GM19043 (cell line): ENCODE measurements around the gene SCN8A.

Source experiments
- ATAC-seq: cut with Tn5 transposase; IDR thresholded peaks from one replicate; pipeline ENCODE4 v1.9.1; 2021; ENCODE audit warnings: low read depth; ENCODE audit not compliant: unreplicated experiment

SCN8A gene

GRCh38 chr12:51663390-51663789, 72.4 kb downstream of the SCN8A start:
- ATAC-seq = no peak

- no peak for ATAC-seq
Measured at GRCh38 chr12:51666696-51667095, 75.7 kb downstream of the SCN8A start.

GRCh38 chr12:51667269-51667668, 76.2 kb downstream of the SCN8A start:
- ATAC-seq = no peak

GRCh38 chr12:51669271-51669670, 78.2 kb downstream of the SCN8A start:
- ATAC-seq = no peak

GRCh38 chr12:51669996-51670395, 79.0 kb downstream of the SCN8A start:
- no peak for ATAC-seq

- no peak for ATAC-seq
Measured at GRCh38 chr12:51672334-51672733, 81.3 kb downstream of the SCN8A start.

GRCh38 chr12:51675071-51675803, 84.2 kb downstream of the SCN8A start:
- no peak for ATAC-seq

- no peak for ATAC-seq
Measured at GRCh38 chr12:51676875-51677274, 85.8 kb downstream of the SCN8A start.

- ATAC-seq = no peak
Measured at GRCh38 chr12:51677284-51677968, 86.4 kb downstream of the SCN8A start.

GRCh38 chr12:51678086-51678724, 87.2 kb downstream of the SCN8A start:
- ATAC-seq = no peak

- ATAC-seq = no peak
Measured at GRCh38 chr12:51682981-51683380, 91.9 kb downstream of the SCN8A start.

- ATAC-seq = no peak
Measured at GRCh38 chr12:51683763-51684357, 92.8 kb downstream of the SCN8A start.

- ATAC-seq = no peak
Measured at GRCh38 chr12:51686727-51687126, 95.7 kb downstream of the SCN8A start.

GRCh38 chr12:51687177-51687576, 96.1 kb downstream of the SCN8A start:
- no peak for ATAC-seq

GRCh38 chr12:51687614-51688013, 96.6 kb downstream of the SCN8A start:
- ATAC-seq = no peak

GRCh38 chr12:51689983-51690382, 99.0 kb downstream of the SCN8A start:
- ATAC-seq = no peak

- no peak for ATAC-seq
Measured at GRCh38 chr12:51692016-51692415, 101.0 kb downstream of the SCN8A start.

GRCh38 chr12:51693569-51693968, 102.5 kb downstream of the SCN8A start:
- no peak for ATAC-seq

GRCh38 chr12:51694146-51694545, 103.1 kb downstream of the SCN8A start:
- ATAC-seq = no peak

GRCh38 chr12:51695241-51696010, 104.4 kb downstream of the SCN8A start:
- no peak for ATAC-seq

- ATAC-seq = no peak
Measured at GRCh38 chr12:51699219-51699618, 108.2 kb downstream of the SCN8A start.
